GM18873 (cell line): Measurements from ENCODE around the gene ABLIM2.
"Not testable (repeated sequence)": the region's sequence is repeated elsewhere in the genome, so short reads cannot be mapped to it uniquely, and the experiment has no call there.

Experiments
- ATAC-seq: cut with Tn5 transposase; IDR thresholded peaks from one replicate; pipeline ENCODE4 v1.9.1; 2021; ENCODE audit warnings: mild to moderate bottlenecking, moderate library complexity, moderate number of reproducible peaks; ENCODE audit not compliant: unreplicated experiment, low FRiP score

ABLIM2 gene

DNA sequence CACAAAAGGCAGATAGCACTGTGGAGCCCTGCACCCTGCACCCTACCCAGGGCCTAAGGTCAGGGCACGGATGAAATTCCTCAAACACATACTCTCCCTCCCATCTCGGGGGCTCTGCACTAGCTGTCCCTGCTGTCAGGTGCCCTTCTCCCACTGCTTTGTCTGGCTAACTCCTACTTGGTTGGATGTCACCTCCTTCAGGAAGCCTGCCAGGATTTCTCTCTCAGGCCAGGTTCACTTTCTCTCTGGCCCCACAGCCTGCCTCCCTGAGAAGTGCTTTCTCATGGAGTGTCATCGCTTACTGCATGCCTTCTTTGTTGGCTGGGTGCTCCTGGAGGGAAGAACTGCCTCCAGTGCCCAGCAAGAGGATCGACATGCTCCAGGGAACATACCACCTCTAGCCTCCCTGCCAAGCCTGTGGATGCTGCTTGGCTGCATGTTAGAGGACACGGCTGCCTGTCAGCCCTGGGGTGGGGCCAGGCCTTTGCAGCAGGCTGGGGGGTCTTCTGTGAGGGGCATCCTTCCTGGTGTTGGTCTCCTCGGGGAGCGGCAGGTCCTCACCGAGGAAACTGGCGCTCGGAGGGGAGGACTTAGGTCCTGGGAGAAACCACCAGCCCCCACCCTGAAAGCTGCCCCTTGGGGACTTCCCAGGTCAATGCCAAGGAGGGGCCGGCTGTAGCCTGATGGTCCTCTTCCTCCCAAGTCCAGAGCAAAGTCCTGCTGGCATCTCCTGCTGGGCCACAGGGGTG lies 15.0 kb downstream of the ABLIM2 start:
- ATAC-seq: no peak

DNA sequence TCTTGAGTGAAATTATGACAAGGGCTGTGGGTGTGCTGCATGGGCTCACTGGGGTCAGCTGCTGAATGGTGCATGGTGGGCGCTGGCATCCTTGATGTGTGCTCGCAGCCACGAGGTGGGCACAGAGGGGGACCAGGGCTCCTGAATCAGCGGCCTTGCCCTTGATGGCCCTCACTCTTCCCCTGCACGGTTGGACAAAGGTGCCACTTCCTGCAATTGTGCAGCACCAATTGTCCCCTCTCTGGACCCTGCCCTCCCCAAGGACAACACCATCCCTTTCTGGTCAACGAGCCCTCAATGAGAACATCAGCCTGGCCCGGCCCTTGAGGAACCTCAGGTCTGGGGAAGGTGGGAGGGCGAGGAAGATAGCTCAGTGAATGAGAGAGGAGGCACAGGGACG lies 16.1 kb downstream of the ABLIM2 start:
- ATAC-seq: no peak

DNA sequence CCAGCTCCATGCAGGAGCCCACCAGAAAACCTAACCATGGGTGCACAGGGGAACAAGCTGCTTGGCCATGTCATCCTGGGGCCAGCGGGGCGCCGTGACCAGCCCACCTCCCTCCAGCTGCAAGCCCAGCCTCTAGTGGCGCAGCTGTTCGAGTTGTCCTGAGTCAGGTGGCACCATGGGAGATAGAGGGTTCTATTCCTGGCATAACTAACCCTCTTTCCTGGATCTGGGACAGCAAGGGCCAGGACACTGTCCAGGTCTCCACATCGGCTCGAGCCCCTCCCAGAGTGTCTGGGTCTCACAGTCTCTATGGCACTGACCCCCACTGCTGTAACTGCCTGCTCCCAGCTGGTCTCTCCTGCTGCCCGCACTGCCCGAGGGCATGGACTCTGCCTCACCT lies 16.7 kb downstream of the ABLIM2 start:
- ATAC-seq: no peak

DNA sequence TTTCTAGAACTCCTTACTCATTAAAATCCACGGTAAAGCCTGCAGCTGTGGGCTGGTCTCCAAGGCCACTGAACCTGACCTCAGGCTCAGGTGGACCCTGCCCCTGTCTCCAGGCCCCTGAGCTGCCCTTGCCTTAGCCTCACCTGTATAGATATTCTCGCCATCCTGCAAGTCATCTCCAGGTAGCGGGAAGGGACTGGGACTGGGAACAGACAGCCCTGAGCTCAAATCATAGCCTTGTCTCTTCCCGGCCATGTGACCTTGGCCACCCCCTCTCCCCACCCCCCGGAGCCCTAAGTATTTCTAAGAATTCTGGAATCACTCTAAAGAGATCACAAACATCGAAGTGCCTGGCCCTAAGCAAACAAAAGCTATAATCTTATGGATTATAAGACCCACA lies 17.7 kb downstream of the ABLIM2 start:
- no peak for ATAC-seq

DNA sequence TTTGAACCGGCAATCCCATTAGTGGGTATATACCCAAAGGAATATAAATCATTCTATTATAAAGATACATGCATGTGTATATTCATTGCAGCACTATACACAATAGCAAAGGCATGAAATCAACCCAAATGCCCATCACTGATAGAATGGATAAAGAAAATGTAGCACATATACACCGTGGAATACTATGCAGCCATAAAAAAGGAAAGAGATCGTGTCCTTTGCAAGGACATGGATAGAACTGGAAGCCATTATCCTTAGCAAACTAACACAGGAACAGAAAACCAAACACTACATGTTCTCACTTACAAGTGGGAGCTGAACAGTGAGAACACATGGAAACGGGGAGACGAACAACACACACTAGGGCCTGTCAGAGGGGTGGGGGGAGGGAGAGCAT lies 18.9 kb downstream of the ABLIM2 start:
- ATAC-seq: not testable (repeated sequence)

DNA sequence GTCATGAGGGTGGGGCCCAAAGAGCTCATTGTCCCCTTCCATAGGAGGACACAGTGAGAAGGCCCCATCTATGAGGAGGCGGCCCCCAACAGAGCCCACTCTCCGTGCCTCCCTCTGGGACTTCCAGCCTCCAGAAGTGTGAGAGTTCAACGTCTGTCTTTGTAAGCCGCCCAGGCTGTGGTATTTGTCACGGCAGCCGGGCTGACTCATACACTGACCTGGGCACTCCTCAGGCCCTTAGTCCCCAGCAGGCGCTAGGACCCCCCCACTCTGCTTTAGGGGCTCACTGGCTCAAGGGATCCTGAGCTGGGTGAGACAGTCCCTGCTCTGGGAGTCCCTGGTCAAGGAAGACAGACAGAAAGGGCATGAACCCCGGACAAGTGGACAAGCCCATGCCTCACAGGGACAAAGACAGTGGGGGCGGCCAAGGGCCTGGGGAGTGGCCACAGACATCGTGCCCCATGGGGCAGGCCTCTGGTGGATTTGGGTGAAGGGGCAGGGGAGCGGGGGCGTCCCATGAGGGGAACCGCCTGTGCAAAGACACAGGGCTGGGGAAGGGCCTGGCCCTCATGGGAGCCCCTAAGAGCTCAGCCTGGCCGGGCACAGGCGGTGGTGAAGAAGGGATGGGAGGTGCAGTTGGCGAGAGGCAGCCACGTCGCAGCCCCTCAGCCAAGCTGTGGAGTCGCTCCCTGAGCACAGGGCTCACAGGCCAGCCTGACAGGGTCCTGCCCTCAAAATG lies 21.5 kb downstream of the ABLIM2 start:
- no peak for ATAC-seq

DNA sequence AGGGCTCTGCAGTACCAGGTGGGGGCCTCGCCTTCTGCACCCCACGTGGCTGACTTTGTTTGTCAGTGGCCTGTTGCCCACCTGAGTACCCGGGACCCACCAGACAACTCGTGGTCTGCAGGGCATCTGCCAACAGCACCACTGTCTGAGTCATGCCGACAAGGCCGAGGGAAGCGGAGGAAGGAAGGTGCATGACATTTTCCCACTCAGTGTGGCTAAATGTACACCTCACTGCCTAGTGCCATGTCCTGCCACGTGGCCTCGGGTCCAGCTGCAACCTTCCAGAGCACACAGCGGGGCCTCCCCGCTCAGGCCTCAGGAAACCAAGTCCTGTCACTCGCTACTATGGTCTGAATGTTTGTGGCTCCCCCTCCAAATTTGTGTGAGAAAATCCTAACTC lies 22.1 kb downstream of the ABLIM2 start:
- ATAC-seq: no peak

DNA sequence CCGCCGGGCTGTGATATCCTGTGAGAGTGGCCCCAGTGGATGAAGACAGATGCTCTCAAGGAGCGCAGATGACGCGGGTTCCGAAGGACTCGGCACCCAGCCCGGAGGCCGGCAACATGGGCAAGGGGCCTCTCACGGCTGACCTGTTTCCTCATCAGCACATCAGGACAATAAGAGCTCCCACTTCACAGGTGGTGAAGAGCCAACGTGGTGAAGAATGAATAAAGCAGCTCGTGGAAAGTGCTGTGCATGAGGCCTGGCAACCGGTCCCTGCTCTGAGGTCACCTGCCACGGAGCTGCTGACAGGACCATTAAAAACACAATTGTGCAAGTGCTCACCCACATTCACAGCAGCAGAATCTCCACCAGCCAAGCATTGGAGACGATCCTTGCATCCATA lies 22.9 kb downstream of the ABLIM2 start:
- ATAC-seq: no peak

DNA sequence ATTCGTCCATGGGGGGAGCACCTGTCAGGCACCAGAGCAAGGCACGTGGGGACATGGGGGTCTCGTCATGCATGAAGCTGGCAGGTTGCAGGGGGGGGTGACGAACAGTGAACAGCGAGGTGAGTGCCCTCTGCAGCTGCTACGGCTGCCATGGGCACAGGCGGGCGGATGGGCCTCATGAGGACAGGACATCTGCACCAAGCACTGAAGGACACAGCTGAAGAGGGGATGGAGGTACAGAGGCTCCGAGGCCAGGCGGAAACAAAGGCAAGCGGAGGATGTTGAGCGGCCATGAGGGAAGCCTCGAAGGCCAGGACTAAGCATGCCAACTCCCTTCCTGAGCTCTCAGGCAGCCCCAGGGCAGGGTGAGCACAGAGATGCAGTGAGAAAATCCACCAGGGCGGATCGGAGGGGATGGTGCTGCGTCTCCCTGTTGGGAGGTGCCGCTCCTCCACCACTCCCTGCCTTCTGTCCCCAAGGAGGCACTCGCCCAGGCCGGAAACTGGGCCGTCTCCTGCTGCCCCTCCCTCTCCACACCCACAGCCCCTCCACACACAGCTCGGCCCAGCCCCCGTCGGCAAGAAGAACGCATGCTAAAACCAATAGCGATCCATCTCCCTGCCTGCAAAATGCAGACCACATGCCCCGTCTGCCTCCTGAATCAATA lies 24.6 kb downstream of the ABLIM2 start:
- ATAC-seq: no peak

DNA sequence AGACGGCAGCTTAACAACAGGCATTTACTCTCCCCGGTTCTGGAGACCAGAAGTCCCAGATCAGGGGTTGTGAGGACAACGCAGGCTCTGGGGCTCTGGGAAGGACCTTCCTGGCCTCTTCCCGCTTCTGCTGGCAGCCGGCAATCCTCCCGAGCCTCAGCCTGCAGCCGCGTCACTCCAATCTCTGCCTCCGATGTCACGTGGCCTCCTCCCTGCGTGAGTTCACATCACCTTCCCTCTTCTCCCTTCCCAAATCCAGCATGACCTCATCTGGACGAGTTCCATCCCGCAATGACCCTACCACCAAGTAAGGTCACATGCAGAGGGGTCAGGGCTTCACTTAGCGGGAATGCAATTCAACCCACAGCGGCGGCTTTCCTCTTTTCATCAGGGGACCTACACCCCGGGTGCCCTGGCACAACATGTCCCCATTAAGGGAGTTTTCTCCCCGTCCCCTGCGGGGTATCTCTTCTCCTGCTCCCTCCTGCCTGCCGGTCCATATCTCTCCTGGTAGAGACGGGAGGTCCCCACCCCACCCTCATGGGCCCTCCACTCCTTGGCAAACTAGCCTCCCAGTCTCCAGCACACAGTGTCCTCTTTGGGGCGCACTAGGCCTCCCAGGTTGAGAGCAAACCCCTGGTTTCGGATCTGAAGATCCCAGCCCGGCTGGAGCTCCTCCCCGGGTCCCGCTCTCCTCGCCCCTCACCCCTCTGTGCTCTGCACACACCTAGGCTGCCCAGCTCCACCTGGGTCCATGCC lies 25.5 kb downstream of the ABLIM2 start:
- no peak for ATAC-seq

DNA sequence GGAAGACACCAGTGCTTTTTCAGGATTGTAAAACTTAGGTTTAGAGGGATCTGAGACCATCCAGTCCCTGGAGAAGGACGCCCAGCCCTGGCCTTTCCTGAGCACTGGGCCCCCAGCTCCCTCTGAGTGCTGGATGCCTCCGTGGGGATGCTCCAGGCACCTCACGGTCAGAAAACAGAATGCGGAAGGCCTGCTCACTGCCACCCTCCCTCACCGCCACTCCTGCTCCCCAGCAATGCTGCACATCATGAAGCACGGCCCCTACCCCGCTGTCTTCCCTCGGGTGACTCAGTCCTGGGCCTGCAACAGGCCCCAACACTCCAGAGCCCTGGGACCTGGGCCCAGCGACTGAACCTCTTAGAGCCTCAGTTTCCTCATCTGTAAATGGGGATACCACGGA lies 26.2 kb downstream of the ABLIM2 start:
- ATAC-seq: no peak

DNA sequence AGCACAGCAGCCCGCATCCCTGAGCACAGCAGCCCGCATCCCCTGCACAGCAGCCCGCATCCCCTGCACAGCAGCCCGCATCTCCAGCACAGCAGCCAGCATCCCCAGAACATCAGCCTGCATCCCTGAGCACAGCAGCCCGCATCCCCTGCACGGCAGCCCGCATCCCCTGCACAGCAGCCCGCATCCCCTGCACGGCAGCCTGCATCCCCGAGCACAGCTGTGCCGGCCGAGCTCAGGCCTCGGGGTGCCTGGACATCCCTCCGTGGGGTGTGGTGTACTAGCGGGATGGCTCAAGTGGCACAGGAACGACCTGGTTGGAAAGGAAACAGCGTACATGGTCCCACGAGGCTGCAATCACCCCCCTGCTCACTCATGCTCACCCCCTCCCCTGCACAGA lies 26.8 kb downstream of the ABLIM2 start:
- no peak for ATAC-seq

DNA sequence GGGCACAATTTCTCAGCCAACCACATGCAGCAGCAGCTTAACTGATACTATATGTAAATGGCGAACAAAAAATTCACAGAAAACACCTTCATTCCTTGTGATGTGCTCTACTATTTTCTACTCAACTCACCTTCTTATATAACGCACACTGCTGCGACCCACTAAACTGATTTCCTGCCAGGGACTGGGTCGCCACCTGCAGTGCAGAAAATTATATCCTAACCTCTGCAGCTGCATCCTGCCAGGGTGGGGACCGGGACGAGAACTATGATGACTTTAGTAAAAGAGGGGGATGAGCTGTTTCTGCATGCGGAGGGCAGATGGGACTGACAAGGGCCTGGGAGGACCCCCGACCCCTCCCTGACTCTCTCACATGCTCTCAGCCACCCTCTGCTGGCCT lies 27.4 kb downstream of the ABLIM2 start:
- no peak for ATAC-seq

DNA sequence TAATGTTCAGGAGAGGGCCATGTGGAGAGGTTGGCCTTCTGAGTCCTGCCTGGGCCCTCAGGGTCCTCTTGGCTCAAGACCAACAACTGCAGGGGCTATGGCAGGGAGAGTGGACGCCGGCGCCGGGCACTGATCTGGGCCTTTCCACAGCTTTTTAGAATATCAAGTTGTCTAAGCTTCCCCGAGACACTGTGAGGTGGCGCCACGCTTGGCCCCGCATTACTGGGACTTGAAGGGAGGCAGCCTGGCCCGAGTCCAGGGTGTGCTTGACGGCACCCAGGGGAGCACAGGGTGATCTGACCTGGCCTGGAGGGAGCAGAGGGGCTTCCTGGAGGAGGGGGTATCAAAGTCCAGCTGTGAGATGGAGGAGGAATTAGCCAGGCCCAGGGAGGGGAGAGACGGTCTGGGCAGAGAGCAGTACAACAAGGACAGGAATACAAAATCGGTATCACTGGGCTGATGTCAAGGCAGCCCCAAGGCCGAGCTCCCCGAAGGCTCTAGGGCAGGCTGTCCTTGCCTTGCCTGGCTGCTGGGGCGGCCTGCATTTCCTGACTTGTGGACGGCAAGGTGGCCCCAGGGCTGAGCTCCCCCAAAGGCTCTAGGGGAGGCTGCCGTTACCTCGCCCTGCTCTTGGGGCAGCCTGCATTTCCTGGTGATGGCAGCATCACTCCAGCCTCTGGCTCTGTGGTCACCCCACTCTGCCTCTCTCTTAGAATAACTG lies 28.1 kb downstream of the ABLIM2 start:
- no peak for ATAC-seq

DNA sequence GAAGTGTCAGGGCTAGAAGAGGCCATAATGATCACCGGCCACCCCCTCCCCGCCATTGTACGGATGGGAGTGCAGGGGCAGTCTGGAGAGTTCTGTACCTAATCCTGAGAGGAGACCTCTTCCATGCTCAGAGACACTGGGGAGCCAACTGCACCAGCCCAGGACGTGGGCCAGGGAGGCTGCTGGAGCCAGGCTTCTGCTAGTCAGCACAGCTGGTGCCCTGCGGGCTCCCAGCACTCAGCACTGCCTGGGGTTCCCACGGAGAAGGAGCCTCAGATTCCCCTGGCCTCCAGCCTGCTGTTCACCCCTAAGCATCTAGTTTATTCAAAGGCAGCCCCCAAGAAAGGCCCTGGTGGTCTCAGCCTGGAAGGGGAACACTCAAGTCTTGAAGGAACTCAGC lies 28.8 kb downstream of the ABLIM2 start:
- no peak for ATAC-seq

DNA sequence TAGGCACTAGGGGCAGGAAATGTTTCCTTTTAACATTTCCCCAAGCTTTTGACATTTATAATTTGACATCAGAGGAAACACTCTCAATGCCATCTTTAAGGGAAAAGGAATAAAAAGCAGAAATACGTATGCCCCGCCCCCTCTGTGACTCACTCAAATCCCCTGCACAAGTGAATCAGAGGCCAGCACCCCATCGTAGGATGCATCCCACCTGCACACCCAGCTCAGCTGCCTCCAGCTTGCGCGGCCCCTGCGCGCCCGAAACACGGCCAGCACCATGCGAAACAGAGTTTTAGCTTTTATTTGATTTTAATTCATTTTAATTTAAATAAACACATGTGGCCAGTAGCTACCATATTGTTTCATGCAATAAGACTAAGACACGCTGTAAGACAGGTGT lies 29.5 kb downstream of the ABLIM2 start:
- no peak for ATAC-seq

DNA sequence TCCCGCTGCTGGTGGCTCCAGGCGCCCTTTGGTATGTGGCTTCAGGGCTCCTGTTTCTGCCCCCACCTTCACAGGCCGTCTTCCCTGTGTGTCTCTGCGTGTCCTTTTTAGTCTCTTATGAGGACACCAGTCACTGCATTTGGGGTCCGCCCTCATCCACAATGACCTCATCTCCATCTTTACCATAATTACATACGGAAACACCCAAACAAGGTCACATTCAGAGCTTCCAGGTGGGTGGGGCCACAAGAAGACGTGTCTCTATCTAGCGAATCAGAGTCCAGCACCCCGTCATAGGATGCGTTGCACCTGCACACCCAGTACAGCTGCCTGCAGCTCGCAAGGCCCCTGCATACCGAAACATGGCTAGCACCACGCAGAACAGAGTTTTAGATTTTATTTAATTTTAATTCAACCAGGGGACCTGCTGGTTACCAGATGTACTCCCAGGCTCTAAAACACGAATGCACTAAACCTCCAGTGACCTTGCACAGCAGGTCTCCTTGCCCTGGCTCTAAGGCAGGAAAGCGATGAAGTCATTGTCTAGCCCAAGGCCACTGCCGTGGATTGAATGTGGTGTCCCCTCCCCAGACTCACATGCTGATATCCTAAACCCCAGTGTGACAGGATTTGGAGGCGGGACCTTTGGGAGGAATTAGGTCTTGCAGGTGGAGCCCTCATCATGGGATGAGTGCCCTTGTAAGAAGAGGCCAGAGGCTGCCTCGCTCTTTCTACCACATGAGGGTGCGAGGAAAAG lies 30.3 kb downstream of the ABLIM2 start:
- no peak for ATAC-seq

DNA sequence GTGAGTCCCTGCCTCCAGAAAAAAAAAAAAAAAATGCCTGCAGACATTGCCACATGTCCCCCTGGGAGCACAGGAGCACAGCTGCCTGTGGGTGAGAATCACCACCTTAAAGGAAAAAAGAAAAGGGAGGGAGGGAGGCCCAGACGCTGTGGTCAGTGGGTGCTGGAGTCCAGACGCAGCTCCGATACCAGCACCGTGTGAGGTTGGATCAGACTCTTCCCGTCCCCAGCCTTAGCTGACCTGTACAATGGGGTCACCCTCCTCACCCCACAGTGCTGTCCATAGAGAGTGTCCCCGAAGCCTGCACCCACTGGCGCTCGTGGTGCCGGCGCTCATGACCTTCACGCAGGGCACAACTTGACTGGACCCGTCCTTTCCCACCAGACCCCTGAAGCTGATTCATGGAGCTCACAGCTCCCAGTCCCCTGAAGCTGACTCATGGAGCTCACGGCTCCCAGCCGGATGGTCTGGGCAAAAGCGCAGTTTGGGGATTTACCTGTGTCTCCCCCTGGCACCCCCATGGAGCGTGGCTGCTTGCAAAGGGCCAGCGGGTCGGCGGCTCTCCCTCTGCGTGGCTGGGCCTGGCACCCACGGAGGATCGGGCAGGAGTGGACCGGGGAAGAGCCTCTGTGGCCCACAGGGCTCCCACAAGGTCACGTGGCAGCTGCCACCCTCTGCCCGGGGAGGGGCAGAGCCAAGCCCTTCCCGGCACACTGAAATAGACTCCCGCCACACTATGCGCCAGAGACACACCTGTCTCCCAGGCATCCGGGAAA lies 31.4 kb downstream of the ABLIM2 start:
- no peak for ATAC-seq

DNA sequence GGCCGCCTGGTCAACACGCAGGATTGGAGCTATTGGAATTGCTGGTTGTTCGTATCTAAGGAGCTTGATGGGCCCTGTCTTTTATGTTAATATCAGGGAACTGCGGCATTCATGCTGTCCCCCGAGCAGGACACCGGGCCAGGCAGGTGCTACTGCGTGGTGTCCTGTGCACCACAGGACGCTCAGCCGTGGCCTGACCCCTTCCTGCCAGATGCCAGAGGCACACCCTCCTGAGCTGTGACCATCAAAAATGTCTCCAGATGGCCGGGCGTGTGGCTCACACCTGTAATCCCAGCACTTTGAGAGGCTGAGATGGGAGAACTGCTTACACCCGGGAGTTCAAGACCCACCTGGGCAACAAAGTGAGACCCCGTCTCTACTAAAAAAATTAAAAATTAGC lies 32.1 kb downstream of the ABLIM2 start:
- ATAC-seq: no peak
